PFSK-1 (cell line): ENCODE results near the gene FNDC3A.

ENCODE experiments used
- FOXP2 ChIP-seq: optimal IDR thresholded peaks from 2 replicates; pipeline ENCODE3; 2011; ENCODE audit warnings: borderline replicate concordance, control low read depth, inconsistent platforms; ENCODE audit not compliant: insufficient read depth; ENCODE audit errors: extremely low read length, extremely low read depth
- POLR2AphosphoS5 ChIP-seq: IDR thresholded peaks from 2 replicates; pipeline ENCODE4 v1.6.1; 2012; ENCODE audit warnings: low read depth, mild to moderate bottlenecking, control low read depth, low read length, moderate library complexity
- REST ChIP-seq, 2 experiments: IDR thresholded peaks; 2 replicates each; pipeline versions ENCODE4 v1.6.1 to v1.8.0; 2011 to 2012; ENCODE audit warnings: low read depth in 2 of 2, low read length in 2 of 2, control low read depth in 1 of 2, inconsistent platforms in 1 of 2, mild to moderate bottlenecking in 1 of 2, moderate library complexity in 1 of 2; ENCODE audit not compliant: insufficient read depth in 1 of 2
- SIN3A ChIP-seq: IDR thresholded peaks from 2 replicates; pipeline ENCODE4 v1.6.1; 2012; ENCODE audit warnings: mild to moderate bottlenecking, low read length, moderate library complexity, borderline replicate concordance; ENCODE audit not compliant: insufficient read depth
- TAF1 ChIP-seq: IDR thresholded peaks from 2 replicates; pipeline ENCODE4 v1.6.1; 2012; ENCODE audit warnings: low read length, control low read depth, borderline replicate concordance; ENCODE audit not compliant: insufficient read depth

The FNDC3A gene

GRCh38 chr13:49022472-49023144 lies 46.9 kb downstream of the FNDC3A start:
- TF ChIP-seq REST (IDR thresholded peaks at IDR 0.05; ENCODE audit: insufficient read depth in 1 of 2, low read depth in 2 of 2, low read length in 2 of 2) (no peak), TAF1 (no peak), SIN3A (no peak), POLR2AphosphoS5 (no peak), FOXP2 (no peak)

GRCh38 chr13:49023431-49023830 lies 47.7 kb downstream of the FNDC3A start:
- TF ChIP-seq SIN3A (no peak), TAF1 (no peak), FOXP2 (no peak), REST (IDR thresholded peaks at IDR 0.05; ENCODE audit: insufficient read depth in 1 of 2, low read depth in 2 of 2, low read length in 2 of 2) (no peak), POLR2AphosphoS5 (no peak)

- TF ChIP-seq REST (IDR thresholded peaks at IDR 0.05; ENCODE audit: insufficient read depth in 1 of 2, low read depth in 2 of 2, low read length in 2 of 2) (no peak), TAF1 (no peak), SIN3A (no peak), FOXP2 (no peak), POLR2AphosphoS5 (no peak)
Observed at GRCh38 chr13:49026851-49027250, 51.1 kb downstream of the FNDC3A start.

- TF ChIP-seq POLR2AphosphoS5: no peak
- no peak for TF ChIP-seq FOXP2
- no peak for TF ChIP-seq TAF1
- TF ChIP-seq REST (IDR thresholded peaks at IDR 0.05; ENCODE audit: insufficient read depth in 1 of 2, low read depth in 2 of 2, low read length in 2 of 2): no peak
- TF ChIP-seq SIN3A: no peak
Observed at GRCh38 chr13:49029570-49029969, 53.9 kb downstream of the FNDC3A start.

GRCh38 chr13:49030213-49030612 lies 54.5 kb downstream of the FNDC3A start:
- no peak for TF ChIP-seq POLR2AphosphoS5
- TF ChIP-seq REST (IDR thresholded peaks at IDR 0.05; ENCODE audit: insufficient read depth in 1 of 2, low read depth in 2 of 2, low read length in 2 of 2): no peak
- TF ChIP-seq TAF1: no peak
- no peak for TF ChIP-seq SIN3A
- TF ChIP-seq FOXP2: no peak
